ENCODE results near the gene RBP2.

- no peak for TF ChIP-seq POLR2A (IDR thresholded peaks at IDR 0.05)
- TF ChIP-seq CTCF (IDR thresholded peaks at IDR 0.05), result no peak
Observed at GRCh38 chr3:139523166-139523565, 46.9 kb upstream of the RBP2 start.

Data from uterus (tissue), 2 donors.